A673 (cell line): ENCODE results near the gene SPG11. TPM values are rescaled to one million over a fixed set of nuclear protein-coding genes. Genes with fewer than 3 reads are reported as not detected.

ENCODE experiments used
- BruUV-seq: library from RNA; stranded (reverse); fragments of 400-500 nt; replicated peaks from 2 replicates; lab custom pipeline; 2021; lab: Mats Ljungman, UMichigan
- CTCF ChIA-PET: fragments of 300-600 bp; sonication (Branson Sonifier 250); formaldehyde crosslinking; loops from one replicate; lab custom pipeline; 2022; ENCODE audit warnings: antibody characterized with exemption; lab: Charles Lee
- POLR2A ChIA-PET: fragments of 300-600 bp; sonication (Branson Sonifier 250); formaldehyde crosslinking; loops from one replicate; lab custom pipeline; 2022; ENCODE audit warnings: antibody characterized with exemption; ENCODE audit not compliant: low non-redundant PET; lab: Charles Lee
- DNase-seq: peaks from one replicate; pipeline ENCODE4 v3.0.0-alpha.2; 2015; ENCODE audit warnings: low spot score
- H3K27ac ChIP-seq: fragments of 200-600 bp; sonication (generic); 2 replicates; pipeline ENCODE4 v1.5.1; 2016; ENCODE audit warnings: mixed run types, low read depth, mild to moderate bottlenecking, mixed read lengths, antibody characterized with exemption, low read length; ENCODE audit not compliant: poor library complexity, severe bottlenecking
- H3K27me3 ChIP-seq: fragments of 200-600 bp; sonication (generic); replicated peaks from 2 replicates; pipeline ENCODE4 v1.6.1; 2017; ENCODE audit warnings: mixed run types, low read depth, mild to moderate bottlenecking, mixed read lengths, antibody characterized with exemption, low read length; ENCODE audit not compliant: insufficient read depth, poor library complexity
- H3K36me3 ChIP-seq: fragments of 200-600 bp; sonication (generic); 2 replicates; pipeline ENCODE4 v1.6.1; 2016; ENCODE audit warnings: mixed run types, mild to moderate bottlenecking, mixed read lengths, antibody characterized with exemption, low read length; ENCODE audit not compliant: insufficient read depth, poor library complexity, severe bottlenecking
- H3K4me1 ChIP-seq: fragments of 200-600 bp; sonication (generic); 2 replicates; pipeline ENCODE4 v1.6.1; 2017; ENCODE audit warnings: mixed run types, mild to moderate bottlenecking, mixed read lengths, antibody characterized with exemption, low read length; ENCODE audit not compliant: insufficient read depth, poor library complexity, severe bottlenecking
- H3K4me3 ChIP-seq: fragments of 200-600 bp; sonication (generic); 2 replicates; pipeline ENCODE4 v1.5.1; 2016; ENCODE audit warnings: low read depth, mixed run types, mild to moderate bottlenecking, mixed read lengths, low read length; ENCODE audit not compliant: poor library complexity, severe bottlenecking
- H3K9me3 ChIP-seq: fragments of 200-600 bp; sonication (generic); 2 replicates; pipeline ENCODE4 v1.6.1; 2016; ENCODE audit warnings: mixed run types, low read depth, mild to moderate bottlenecking, mixed read lengths, antibody characterized with exemption, low read length; ENCODE audit not compliant: poor library complexity, severe bottlenecking
- EZH2 ChIP-seq: fragments of 200-600 bp; sonication (generic); IDR thresholded peaks from 2 replicates; pipeline ENCODE4 v1.6.1; 2017; ENCODE audit warnings: borderline replicate concordance, low read depth, mild to moderate bottlenecking, mixed read lengths, antibody characterized with exemption, low read length; ENCODE audit not compliant: poor library complexity, severe bottlenecking
- intact Hi-C: fragments of 100-400 bp; cut with micrococcal nuclease; formaldehyde crosslinking; loops from one replicate; pipeline ENCODE4 v1.10.0; 2022; ENCODE audit not compliant: unreplicated experiment
- total RNA-seq: library from RNA; stranded (reverse); gene quantifications from 2 replicates; pipeline ENCODE4 v1.2.3, GENCODE V29; 2021
- TF ChIP-seq, protein P1 (sequence below): fragments of 300-800, 200-600 bp; sonication (generic); conservative IDR thresholded peaks from 2 replicates; pipeline ENCODE4 v1.5.1; 2017; ENCODE audit warnings: low read depth, mild to moderate bottlenecking, antibody characterized with exemption, low read length, moderate library complexity, mixed read lengths

SPG11 gene
- total RNA-seq, 1 experiment from 2014 or later, result 55.4 TPM

- Histone ChIP-seq H3K4me1 (no peaks in the 10 kb centered on the region), H3K4me3 (no peak overlapping the region), H3K27me3 (no peaks in the 10 kb centered on the region), H3K9me3 (no peaks in the 10 kb centered on the region), H3K27ac (no peak overlapping the region), H3K36me3 (peaks cover 78% of the 10 kb centered on the region)
- ChIA-PET CTCF (no interaction called here), POLR2A (no interaction called here)
- TF ChIP-seq, protein P1, sequence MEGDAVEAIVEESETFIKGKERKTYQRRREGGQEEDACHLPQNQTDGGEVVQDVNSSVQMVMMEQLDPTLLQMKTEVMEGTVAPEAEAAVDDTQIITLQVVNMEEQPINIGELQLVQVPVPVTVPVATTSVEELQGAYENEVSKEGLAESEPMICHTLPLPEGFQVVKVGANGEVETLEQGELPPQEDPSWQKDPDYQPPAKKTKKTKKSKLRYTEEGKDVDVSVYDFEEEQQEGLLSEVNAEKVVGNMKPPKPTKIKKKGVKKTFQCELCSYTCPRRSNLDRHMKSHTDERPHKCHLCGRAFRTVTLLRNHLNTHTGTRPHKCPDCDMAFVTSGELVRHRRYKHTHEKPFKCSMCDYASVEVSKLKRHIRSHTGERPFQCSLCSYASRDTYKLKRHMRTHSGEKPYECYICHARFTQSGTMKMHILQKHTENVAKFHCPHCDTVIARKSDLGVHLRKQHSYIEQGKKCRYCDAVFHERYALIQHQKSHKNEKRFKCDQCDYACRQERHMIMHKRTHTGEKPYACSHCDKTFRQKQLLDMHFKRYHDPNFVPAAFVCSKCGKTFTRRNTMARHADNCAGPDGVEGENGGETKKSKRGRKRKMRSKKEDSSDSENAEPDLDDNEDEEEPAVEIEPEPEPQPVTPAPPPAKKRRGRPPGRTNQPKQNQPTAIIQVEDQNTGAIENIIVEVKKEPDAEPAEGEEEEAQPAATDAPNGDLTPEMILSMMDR, result no peak
- TF ChIP-seq EZH2, result no peak
- BruUV-seq, result no TSS peak
- intact Hi-C loops, result no loop called here
- no peak for DNase-seq
These were observed 40.3 kb downstream of the SPG11 start for GRCh38 chr15:44623178-44623577.

GRCh38 chr15:44620081-44620480, 43.4 kb downstream of the SPG11 start:
- BruUV-seq, result no TSS peak
- CTCF ChIA-PET, result no interaction called here

GRCh38 chr15:44616974-44617373, 46.5 kb downstream of the SPG11 start:
- Histone ChIP-seq H3K27ac (no peak overlapping the region), H3K36me3 (peaks cover 77% of the 10 kb centered on the region), H3K4me3 (no peak overlapping the region), H3K9me3 (no peaks in the 10 kb centered on the region), H3K27me3 (no peaks in the 10 kb centered on the region), H3K4me1 (no peaks in the 10 kb centered on the region)
- DNase-seq, result no peak
- BruUV-seq, result no TSS peak
- no peak for TF ChIP-seq EZH2
- TF ChIP-seq, protein P1, result no peak
- intact Hi-C loops, result no loop called here
- POLR2A ChIA-PET, result no interaction called here
- CTCF ChIA-PET, result no interaction called here

More at GRCh38 chr15:44620081-44620480, 43.4 kb downstream of the SPG11 start:
- intact Hi-C loops, result no loop called here
- no peak for DNase-seq
- Histone ChIP-seq H3K36me3 (peaks cover 76% of the 10 kb centered on the region), H3K27ac (no peak overlapping the region), H3K9me3 (no peaks in the 10 kb centered on the region), H3K4me1 (no peaks in the 10 kb centered on the region), H3K4me3 (no peak overlapping the region), H3K27me3 (no peaks in the 10 kb centered on the region)
- TF ChIP-seq, protein P1, result no peak
- no peak for TF ChIP-seq EZH2
- POLR2A ChIA-PET, result no interaction called here
